Skeletal muscle satellite cell (primary cell): Measurements from ENCODE around the gene OCRL. TPM values are rescaled to one million over a fixed set of nuclear protein-coding genes. Genes with fewer than 3 reads are reported as not detected.

Experiments used
- H3K27me3 ChIP-seq: 2 replicates; pipeline ENCODE4 v1.7.0; 2013; ENCODE audit warnings: low read length; ENCODE audit not compliant: control insufficient read depth, insufficient read depth
- H3K36me3 ChIP-seq: 2 replicates; pipeline ENCODE4 v1.7.0; 2013; ENCODE audit warnings: mild to moderate bottlenecking, control low read depth, low read length; ENCODE audit not compliant: insufficient read depth
- H3K4me1 ChIP-seq: 2 replicates; pipeline ENCODE4 v1.7.0; 2013; ENCODE audit warnings: low read length; ENCODE audit not compliant: control insufficient read depth, insufficient read depth
- H3K4me2 ChIP-seq: 2 replicates; pipeline ENCODE4 v1.7.0; 2013; ENCODE audit warnings: mild to moderate bottlenecking, low read length
- H3K4me3 ChIP-seq: 2 replicates; pipeline ENCODE4 v1.7.0; 2013; ENCODE audit warnings: low read length
- H3K9ac ChIP-seq: 2 replicates; pipeline ENCODE4 v1.7.0; 2013; ENCODE audit warnings: mild to moderate bottlenecking, low read depth, low read length, moderate library complexity
- H3K9me3 ChIP-seq: replicated peaks from 2 replicates; pipeline ENCODE4 v1.7.0; 2013; ENCODE audit warnings: mild to moderate bottlenecking, control low read depth, low read length
- small RNA-seq: library from RNA; depleted of rRNA; stranded (forward); fragments of <200 nt; gene quantifications from one replicate; pipeline ENCODE3, GENCODE V24; 2012

The OCRL gene

GRCh38 chrX:129637217-129638109 is 97.4 kb downstream of the OCRL start:
- Histone ChIP-seq H3K4me1 (no peaks in the 10 kb centered on the region), H3K4me2 (no peak overlapping the region), H3K27me3 (peaks cover 5% of the 10 kb centered on the region), H3K36me3 (no peaks in the 10 kb centered on the region), H3K9ac (no peak overlapping the region), H3K4me3 (no peak overlapping the region), H3K9me3 (no peaks in the 10 kb centered on the region)

- Histone ChIP-seq H3K4me1 (no peaks in the 10 kb centered on the region), H3K4me3 (no peak overlapping the region), H3K36me3 (no peaks in the 10 kb centered on the region), H3K27me3 (peaks cover 5% of the 10 kb centered on the region), H3K9me3 (no peaks in the 10 kb centered on the region), H3K4me2 (no peak overlapping the region), H3K9ac (no peak overlapping the region)
These were observed 98.9 kb downstream of the OCRL start for GRCh38 chrX:129638917-129639316.

DNA sequence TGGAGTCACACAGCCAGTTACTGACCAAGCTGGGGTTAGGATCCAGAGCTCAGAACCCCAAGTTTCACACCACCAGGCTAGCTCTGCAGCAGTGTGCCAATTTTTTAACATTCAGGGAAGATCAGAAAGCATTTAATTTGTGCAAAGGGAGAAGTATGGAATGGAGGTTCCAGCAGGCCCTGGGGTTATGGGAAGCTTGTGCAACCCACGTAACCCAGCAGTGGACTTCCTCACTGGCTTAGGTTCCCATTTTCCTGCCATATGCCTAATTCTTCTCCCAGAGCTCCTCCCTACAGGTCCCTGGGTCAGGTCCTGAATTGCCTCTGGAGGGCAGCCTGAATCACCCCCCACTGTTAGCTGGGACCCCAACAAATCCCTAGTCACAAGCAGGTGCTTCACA is 100.7 kb downstream of the OCRL start:
- no peak overlapping the region for H3K9ac ChIP-seq
- H3K4me2 ChIP-seq: no peak overlapping the region
- no peaks in the 10 kb centered on the region for H3K36me3 ChIP-seq
- no peaks in the 10 kb centered on the region for H3K9me3 ChIP-seq
- H3K4me3 ChIP-seq: no peak overlapping the region
- H3K27me3 ChIP-seq: no peaks in the 10 kb centered on the region
- H3K4me1 ChIP-seq: no peaks in the 10 kb centered on the region

- no peak overlapping the region for H3K9ac ChIP-seq
- H3K4me3 ChIP-seq: no peak overlapping the region
- H3K36me3 ChIP-seq: no peaks in the 10 kb centered on the region
- H3K27me3 ChIP-seq: peaks cover under 1% of the 10 kb centered on the region
- no peaks in the 10 kb centered on the region for H3K4me1 ChIP-seq
- no peak overlapping the region for H3K4me2 ChIP-seq
- no peaks in the 10 kb centered on the region for H3K9me3 ChIP-seq
These were observed 101.4 kb downstream of the OCRL start for GRCh38 chrX:129641469-129641868.

DNA sequence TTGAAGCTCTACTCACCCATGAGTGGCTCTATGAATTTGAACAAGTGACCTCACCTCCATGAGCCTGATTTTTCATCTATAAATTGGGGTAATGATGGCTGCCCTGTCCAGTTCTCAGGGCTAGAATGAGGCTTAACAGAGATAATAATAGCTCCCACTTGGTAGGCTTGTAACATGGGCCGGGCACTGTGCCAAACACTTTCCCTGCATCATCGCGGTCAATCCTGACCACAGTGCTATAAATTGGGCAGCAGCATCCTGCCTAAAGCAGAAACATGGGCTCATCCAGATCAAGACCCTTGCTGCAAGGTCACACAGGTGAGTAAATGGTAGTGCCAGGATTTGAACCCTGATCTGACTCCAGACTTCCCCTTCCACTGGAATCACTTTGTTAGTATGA is 101.9 kb downstream of the OCRL start:
- Histone ChIP-seq H3K9ac (no peak overlapping the region), H3K4me1 (no peaks in the 10 kb centered on the region), H3K27me3 (peaks cover 5% of the 10 kb centered on the region), H3K4me2 (no peak overlapping the region), H3K4me3 (no peak overlapping the region), H3K36me3 (no peaks in the 10 kb centered on the region), H3K9me3 (no peaks in the 10 kb centered on the region)

Small RNA genes within 50 kb of the gene (small RNA-seq; reads per million reads assigned to genes)
- not detected for gene RF01169
